Astrocyte of the cerebellum (primary cell): ENCODE results near the gene S100Z.
A peak's percentile ranks its signal among the peaks of the same experiment; 100 is the strongest.
"Not testable (repeated sequence)": the region's sequence is repeated elsewhere in the genome, so short reads cannot be mapped to it uniquely, and the experiment has no call there.

ENCODE experiments used
- DNase-seq: peaks from one replicate; pipeline ENCODE4 v3.0.0-alpha.2; 2011; ENCODE audit warnings: low read depth
- H3K4me3 ChIP-seq: 2 replicates; pipeline ENCODE4 v1.5.1; 2011; ENCODE audit warnings: mild to moderate bottlenecking, low read depth, low read length, moderate library complexity
- in situ Hi-C: cut with HindIII; loops from 2 replicates; pipeline ENCODE4 v1.10.0; 2017; ENCODE audit warnings: low sequenced_read_pairs
- TF ChIP-seq, protein P1 (sequence below): IDR thresholded peaks from 2 replicates; pipeline ENCODE4 v1.5.1; 2012; ENCODE audit warnings: low read length, low read depth, moderate library complexity, mild to moderate bottlenecking; ENCODE audit errors: missing control alignments

S100Z gene

DNA sequence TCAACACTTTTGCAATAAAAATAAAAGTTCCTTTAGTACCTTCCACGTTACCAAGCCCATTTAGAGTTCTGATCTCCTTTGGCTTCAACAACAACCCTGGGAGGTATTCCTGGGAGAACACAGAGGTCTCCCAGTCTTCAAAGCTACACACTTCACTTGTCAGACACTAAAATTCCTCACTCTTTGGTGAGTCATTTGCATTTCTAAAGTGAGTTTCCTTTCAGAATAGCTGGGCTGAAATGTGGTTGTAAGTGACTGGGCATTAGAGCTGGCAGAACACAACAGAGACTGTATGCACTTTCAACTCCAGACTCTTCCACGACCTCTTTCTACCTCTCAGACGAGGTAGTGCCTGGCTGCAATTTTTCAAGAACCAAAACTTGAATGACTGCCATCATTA is 42.5 kb upstream of the S100Z start:
- TF ChIP-seq, protein P1, sequence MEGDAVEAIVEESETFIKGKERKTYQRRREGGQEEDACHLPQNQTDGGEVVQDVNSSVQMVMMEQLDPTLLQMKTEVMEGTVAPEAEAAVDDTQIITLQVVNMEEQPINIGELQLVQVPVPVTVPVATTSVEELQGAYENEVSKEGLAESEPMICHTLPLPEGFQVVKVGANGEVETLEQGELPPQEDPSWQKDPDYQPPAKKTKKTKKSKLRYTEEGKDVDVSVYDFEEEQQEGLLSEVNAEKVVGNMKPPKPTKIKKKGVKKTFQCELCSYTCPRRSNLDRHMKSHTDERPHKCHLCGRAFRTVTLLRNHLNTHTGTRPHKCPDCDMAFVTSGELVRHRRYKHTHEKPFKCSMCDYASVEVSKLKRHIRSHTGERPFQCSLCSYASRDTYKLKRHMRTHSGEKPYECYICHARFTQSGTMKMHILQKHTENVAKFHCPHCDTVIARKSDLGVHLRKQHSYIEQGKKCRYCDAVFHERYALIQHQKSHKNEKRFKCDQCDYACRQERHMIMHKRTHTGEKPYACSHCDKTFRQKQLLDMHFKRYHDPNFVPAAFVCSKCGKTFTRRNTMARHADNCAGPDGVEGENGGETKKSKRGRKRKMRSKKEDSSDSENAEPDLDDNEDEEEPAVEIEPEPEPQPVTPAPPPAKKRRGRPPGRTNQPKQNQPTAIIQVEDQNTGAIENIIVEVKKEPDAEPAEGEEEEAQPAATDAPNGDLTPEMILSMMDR = no peak
- H3K4me3 ChIP-seq = no peak overlapping the region
- DNase-seq = peak; percentile 75
- in situ Hi-C loops = no loop called here

DNA sequence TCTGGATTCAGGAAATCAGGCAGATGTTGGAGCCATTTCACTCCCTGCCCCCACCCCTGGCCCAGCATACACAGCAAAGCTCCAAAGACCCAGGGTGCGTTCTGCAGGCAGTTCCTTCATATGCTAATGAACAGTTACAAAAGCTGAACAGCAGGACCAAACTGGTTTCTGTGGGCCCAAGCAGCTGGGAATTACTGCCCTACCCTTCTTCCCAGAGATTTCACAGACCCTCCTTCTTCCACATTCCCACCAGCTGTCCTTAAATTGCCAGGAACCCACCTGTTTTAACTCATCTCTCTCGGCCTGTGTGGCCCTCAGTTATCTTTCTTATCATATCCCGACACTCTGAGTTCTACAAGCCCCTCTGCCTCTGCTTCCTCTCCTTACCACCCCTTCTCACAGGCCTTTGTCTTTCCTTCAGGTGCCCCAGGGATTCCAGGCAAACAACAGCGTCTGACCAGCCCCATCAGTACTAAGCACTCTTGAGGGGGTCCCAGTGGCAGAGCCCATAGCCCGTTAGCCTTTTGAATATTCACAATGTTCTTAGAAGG is 41.6 kb upstream of the S100Z start:
- TF ChIP-seq, protein P1 = no peak
- no peak for DNase-seq
- in situ Hi-C loops = no loop called here
- H3K4me3 ChIP-seq = no peak overlapping the region

DNA sequence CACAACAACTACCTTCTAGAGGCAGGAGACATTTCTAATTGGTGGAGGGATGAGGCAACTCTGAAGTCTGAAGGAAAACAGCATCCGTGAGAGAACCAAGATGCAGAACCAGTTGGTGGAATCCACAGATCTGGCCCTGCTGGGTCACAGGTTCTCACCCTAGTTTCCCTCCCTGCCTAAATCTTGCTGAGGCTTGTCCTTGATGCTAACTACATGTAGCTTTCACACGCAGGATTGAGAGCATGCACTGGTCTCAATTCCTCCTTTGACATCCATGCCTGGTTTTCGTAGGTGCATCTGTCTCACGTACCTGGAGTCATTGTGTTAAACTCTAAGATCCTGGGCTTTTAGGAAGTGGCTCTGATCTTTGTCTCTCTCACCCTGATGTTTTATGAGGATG is 40.7 kb upstream of the S100Z start:
- TF ChIP-seq, protein P1 = no peak
- H3K4me3 ChIP-seq = no peak overlapping the region
- no peak for DNase-seq
- in situ Hi-C loops = no loop called here

DNA sequence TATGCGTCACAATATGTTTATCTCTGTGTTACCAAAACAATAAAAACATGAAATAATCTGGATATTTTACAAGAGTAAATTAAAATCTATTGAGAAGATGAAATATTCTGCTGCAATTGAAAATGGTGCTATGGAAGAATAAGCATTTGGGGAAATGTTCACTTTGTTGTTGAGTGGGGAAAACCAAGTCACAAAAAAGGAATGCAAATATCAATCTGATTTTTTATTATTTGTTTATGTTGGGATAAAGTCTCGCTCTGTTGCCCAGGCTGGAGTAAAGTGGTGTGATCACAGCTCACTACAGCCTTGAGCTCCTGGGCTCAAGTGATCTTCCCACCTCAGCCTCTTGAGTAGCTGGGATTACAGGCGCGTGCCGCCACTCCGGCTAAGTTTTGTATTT is 39.6 kb upstream of the S100Z start:
- no peak overlapping the region for H3K4me3 ChIP-seq
- TF ChIP-seq, protein P1 = no peak
- DNase-seq = no peak
- in situ Hi-C loops = no loop called here

DNA sequence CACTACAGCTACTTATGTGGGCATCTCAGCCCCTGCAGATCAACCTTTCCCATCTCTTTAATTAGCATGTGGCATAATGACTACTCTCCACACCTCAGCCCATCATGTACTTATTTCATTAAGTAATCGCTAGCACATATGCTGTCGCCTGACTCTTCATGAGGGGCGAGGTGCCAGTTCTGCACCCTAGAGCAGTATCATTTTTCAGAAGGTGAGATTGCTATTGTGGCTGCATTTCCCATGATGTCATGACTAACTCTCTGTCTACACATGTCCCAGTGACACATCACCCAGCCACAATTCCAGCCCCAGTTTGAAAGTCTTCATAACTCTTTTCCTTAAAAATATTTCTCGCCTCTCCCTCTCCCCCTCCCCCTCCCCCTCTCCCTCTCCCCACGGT is 38.6 kb upstream of the S100Z start:
- no peak overlapping the region for H3K4me3 ChIP-seq
- in situ Hi-C loops = no loop called here
- no peak for DNase-seq
- TF ChIP-seq, protein P1 = no peak

DNA sequence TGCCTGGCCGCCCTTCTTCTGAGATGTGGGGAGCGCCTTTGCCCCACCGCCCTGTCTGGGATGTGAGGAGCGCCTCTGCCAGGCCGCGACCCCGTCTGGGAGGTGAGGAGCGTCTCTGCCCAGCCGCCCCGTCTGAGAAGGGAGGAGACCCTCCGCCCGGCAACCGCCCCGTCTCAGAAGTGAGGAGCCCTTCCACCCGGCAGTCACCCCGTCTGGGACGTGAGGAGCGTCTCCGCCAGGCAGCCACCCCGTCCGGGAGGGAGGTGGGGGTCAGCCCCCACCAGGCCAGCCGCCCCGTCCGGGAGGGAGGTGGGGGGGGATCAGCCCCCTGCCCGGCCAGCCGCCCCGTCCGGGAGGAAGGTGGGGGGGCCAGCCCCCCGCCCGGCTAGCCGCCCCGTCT is 37.6 kb upstream of the S100Z start:
- in situ Hi-C loops, DNase-seq, H3K4me3 ChIP-seq: not testable (repeated sequence)

DNA sequence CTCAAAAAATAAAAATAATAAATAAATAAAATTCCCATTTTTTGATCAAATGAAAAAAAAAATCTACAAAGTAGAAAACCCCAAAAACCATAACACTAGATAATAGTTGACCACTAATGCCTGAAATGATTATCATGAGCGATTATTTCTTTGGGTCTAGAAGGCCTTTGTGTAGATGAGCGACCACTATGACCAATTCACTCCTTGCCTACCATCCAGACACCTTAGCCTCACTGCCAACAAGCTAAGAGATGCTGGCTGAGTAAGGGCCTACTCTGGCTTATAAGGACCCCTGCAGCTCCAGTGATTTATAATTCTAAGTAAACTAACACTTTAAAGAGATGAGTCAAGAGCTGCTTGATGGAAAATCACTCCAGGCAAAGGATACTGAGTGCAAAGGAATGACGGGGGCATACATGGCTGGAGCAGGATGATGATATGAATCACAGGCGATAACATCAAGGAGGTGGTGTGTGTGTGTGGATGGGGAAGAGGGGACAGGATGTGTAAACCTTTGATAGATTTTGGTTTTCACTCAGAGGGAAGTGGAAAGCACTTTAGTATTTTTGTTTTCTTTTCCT is 35.7 kb upstream of the S100Z start:
- TF ChIP-seq, protein P1 = no peak
- no peak overlapping the region for H3K4me3 ChIP-seq
- DNase-seq = peak; percentile 89
- in situ Hi-C loops = no loop called here
